Measurements from ENCODE around the gene MOB1B. TPM values are rescaled to one million over a fixed set of nuclear protein-coding genes. Genes with fewer than 3 reads are reported as not detected.

Gene MOB1B
- total and polyA plus RNA-seq, 2 of the 13 experiments (the other 11 are each of a cell fraction or from before 2014, with no cell fraction given), result 3.9 to 4.0 TPM

DNA sequence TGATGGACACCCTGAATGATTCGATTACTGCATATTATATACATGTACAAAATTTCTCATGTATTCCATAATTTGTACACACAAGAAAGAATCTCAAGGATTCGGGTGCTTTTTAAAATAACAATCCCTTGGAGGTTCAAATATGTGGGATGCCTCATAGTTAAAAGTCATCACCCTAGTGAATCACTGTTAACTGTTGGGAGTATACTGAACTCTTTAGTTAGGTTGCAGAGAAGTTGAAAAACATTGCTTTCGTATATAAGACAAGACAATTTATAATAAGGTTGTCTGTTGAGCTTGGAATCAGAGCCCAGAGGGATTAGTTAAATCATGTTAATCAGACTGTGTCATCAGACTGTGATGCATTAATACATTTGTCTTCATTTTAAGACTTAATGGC, 106.9 kb downstream of the MOB1B start (continued):
- TF ChIP-seq, protein P1, sequence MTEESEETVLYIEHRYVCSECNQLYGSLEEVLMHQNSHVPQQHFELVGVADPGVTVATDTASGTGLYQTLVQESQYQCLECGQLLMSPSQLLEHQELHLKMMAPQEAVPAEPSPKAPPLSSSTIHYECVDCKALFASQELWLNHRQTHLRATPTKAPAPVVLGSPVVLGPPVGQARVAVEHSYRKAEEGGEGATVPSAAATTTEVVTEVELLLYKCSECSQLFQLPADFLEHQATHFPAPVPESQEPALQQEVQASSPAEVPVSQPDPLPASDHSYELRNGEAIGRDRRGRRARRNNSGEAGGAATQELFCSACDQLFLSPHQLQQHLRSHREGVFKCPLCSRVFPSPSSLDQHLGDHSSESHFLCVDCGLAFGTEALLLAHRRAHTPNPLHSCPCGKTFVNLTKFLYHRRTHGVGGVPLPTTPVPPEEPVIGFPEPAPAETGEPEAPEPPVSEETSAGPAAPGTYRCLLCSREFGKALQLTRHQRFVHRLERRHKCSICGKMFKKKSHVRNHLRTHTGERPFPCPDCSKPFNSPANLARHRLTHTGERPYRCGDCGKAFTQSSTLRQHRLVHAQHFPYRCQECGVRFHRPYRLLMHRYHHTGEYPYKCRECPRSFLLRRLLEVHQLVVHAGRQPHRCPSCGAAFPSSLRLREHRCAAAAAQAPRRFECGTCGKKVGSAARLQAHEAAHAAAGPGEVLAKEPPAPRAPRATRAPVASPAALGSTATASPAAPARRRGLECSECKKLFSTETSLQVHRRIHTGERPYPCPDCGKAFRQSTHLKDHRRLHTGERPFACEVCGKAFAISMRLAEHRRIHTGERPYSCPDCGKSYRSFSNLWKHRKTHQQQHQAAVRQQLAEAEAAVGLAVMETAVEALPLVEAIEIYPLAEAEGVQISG (CRISPR knock-in tag; IDR thresholded peaks at IDR 0.05), result no peak
- TF ChIP-seq, protein P2, sequence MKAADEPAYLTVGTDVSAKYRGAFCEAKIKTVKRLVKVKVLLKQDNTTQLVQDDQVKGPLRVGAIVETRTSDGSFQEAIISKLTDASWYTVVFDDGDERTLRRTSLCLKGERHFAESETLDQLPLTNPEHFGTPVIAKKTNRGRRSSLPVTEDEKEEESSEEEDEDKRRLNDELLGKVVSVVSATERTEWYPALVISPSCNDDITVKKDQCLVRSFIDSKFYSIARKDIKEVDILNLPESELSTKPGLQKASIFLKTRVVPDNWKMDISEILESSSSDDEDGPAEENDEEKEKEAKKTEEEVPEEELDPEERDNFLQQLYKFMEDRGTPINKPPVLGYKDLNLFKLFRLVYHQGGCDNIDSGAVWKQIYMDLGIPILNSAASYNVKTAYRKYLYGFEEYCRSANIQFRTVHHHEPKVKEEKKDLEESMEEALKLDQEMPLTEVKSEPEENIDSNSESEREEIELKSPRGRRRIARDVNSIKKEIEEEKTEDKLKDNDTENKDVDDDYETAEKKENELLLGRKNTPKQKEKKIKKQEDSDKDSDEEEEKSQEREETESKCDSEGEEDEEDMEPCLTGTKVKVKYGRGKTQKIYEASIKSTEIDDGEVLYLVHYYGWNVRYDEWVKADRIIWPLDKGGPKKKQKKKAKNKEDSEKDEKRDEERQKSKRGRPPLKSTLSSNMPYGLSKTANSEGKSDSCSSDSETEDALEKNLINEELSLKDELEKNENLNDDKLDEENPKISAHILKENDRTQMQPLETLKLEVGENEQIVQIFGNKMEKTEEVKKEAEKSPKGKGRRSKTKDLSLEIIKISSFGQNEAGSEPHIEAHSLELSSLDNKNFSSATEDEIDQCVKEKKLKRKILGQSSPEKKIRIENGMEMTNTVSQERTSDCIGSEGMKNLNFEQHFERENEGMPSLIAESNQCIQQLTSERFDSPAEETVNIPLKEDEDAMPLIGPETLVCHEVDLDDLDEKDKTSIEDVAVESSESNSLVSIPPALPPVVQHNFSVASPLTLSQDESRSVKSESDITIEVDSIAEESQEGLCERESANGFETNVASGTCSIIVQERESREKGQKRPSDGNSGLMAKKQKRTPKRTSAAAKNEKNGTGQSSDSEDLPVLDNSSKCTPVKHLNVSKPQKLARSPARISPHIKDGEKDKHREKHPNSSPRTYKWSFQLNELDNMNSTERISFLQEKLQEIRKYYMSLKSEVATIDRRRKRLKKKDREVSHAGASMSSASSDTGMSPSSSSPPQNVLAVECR (CRISPR knock-in tag; IDR thresholded peaks at IDR 0.05; ENCODE audit: borderline replicate concordance), result no peak
- TF ChIP-seq ZNF460 (CRISPR knock-in tag; IDR thresholded peaks at IDR 0.05; ENCODE audit: borderline replicate concordance) (no peak), TFDP2 (CRISPR knock-in tag; IDR thresholded peaks at IDR 0.05) (no peak), HCFC1 (IDR thresholded peaks at IDR 0.05; ENCODE audit: low read depth, low read length) (no peak), ZNF292 (CRISPR knock-in tag; IDR thresholded peaks at IDR 0.05; ENCODE audit: borderline replicate concordance, low read depth) (no peak)
- TF ChIP-seq, protein P3, sequence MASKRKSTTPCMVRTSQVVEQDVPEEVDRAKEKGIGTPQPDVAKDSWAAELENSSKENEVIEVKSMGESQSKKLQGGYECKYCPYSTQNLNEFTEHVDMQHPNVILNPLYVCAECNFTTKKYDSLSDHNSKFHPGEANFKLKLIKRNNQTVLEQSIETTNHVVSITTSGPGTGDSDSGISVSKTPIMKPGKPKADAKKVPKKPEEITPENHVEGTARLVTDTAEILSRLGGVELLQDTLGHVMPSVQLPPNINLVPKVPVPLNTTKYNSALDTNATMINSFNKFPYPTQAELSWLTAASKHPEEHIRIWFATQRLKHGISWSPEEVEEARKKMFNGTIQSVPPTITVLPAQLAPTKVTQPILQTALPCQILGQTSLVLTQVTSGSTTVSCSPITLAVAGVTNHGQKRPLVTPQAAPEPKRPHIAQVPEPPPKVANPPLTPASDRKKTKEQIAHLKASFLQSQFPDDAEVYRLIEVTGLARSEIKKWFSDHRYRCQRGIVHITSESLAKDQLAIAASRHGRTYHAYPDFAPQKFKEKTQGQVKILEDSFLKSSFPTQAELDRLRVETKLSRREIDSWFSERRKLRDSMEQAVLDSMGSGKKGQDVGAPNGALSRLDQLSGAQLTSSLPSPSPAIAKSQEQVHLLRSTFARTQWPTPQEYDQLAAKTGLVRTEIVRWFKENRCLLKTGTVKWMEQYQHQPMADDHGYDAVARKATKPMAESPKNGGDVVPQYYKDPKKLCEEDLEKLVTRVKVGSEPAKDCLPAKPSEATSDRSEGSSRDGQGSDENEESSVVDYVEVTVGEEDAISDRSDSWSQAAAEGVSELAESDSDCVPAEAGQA (IDR thresholded peaks at IDR 0.05; ENCODE audit: low read depth), result no peak
- TF ChIP-seq, protein P3 (CRISPR knock-in tag; IDR thresholded peaks at IDR 0.05; ENCODE audit: borderline replicate concordance), result no peak
